Right cardiac atrium (tissue), 5 donors: ENCODE measurements around the gene MYRF. TPM values are rescaled to one million over a fixed set of nuclear protein-coding genes. Genes with fewer than 3 reads are reported as not detected.

Experiments
- ATAC-seq, 2 donors: fragments of 200-7000 bp; cut with Tn5 transposase; one replicate each; pipeline versions ENCODE4 v1.8.0 to v1.9.1; 2020; ENCODE audit warnings: moderate library complexity in 2 of 2, mild to moderate bottlenecking in 1 of 2
- DNase-seq, 3 donors: peaks; one replicate each; pipeline ENCODE4 v3.0.0-alpha.2; 2020
- H3K27ac ChIP-seq: one replicate; pipeline ENCODE4 v1.5.1; 2013; ENCODE audit warnings: mild to moderate bottlenecking, low read length, control low read depth, moderate library complexity
- H3K27me3 ChIP-seq: one replicate; pipeline ENCODE4 v1.6.1; 2013; ENCODE audit not compliant: control insufficient read depth, insufficient read depth
- H3K4me1 ChIP-seq: one replicate; pipeline ENCODE4 v1.6.1; 2013; ENCODE audit warnings: low read length; ENCODE audit not compliant: control insufficient read depth, insufficient read depth
- H3K4me3 ChIP-seq: one replicate; pipeline ENCODE4 v1.5.1; 2013; ENCODE audit warnings: low read length, control low read depth
- H3K9me3 ChIP-seq: one replicate; pipeline ENCODE4 v1.6.1; 2013; ENCODE audit warnings: low read length; ENCODE audit not compliant: control insufficient read depth
- WGBS: extraction: QIAGEN DNeasy Blood & Tissue Kit; methylation state at CpG from one replicate; pipeline ENCODE4 v1.1.7; 2013; 5-methylcytosine and 5-hydroxymethylcytosine counted together
- intact Hi-C, 4 donors: fragments of 100-400 bp; cut with DNase I; formaldehyde crosslinking; loops; one replicate each; pipeline versions ENCODE4 v1.11.0 to v1.14.0; 2022 to 2023
- polyA plus RNA-seq: library from polyadenylated mRNA; stranded (reverse); fragments of 200-250 nt; gene quantifications from one replicate; pipeline ENCODE4 v1.2.3, GENCODE V29; 2013
- total RNA-seq, 4 donors: library from RNA; stranded (reverse); fragmentation: NEBNext Ultra II Directional; extraction: Animal tissue kit (Norgen Biotek cat#: 25700); gene quantifications; one replicate each; pipeline ENCODE4 v1.2.1, GENCODE V29; 2021
- donor health status: healthy with polysubstance abuse.
- donor health status: DM: no; HTN: yes; CAD: no.
- donor health status: DM: no; HTN: no; CAD: no.
- donor health status: DM: no; HTN: yes; CAD: no; lungs with severe emphysema.
- donor health status: DM: yes; HTN: yes; CAD: no.

Gene MYRF
- total and polyA plus RNA-seq, 5 donors: 0.62 to 1.9 (median 1.3) TPM

GRCh38 chr11:61769946-61770683 is 17.7 kb downstream of the MYRF start:
- DNase-seq: no peak
- Histone ChIP-seq H3K9me3 (no peaks in the 10 kb centered on the region), H3K27ac (no peak overlapping the region), H3K27me3 (no peaks in the 10 kb centered on the region), H3K4me3 (no peak overlapping the region), H3K4me1 (no peaks in the 10 kb centered on the region)
- WGBS: 85% methylated on average over 20 of the region's 20 CpGs
- intact Hi-C loops: no loop called here
- no peak for ATAC-seq

- ATAC-seq (no peak), DNase-seq (no peak)
- intact Hi-C loops: no loop called here
- no peak overlapping the region for H3K4me3 ChIP-seq
- H3K9me3 ChIP-seq: no peaks in the 10 kb centered on the region
- H3K4me1 ChIP-seq: no peaks in the 10 kb centered on the region
- H3K27me3 ChIP-seq: no peaks in the 10 kb centered on the region
- H3K27ac ChIP-seq: no peak overlapping the region
- WGBS: 87% methylated on average over 15 of the region's 15 CpGs
These were observed 18.9 kb downstream of the MYRF start for GRCh38 chr11:61771195-61771894.

- DNase-seq (no peak), ATAC-seq (no peak)
- no peak overlapping the region for H3K27ac ChIP-seq
These were observed 19.6 kb downstream of the MYRF start for GRCh38 chr11:61771985-61772455.

GRCh38 chr11:61773356-61773755 is 20.9 kb downstream of the MYRF start:
- no peaks in the 10 kb centered on the region for H3K27me3 ChIP-seq
- intact Hi-C loops: no loop called here
- H3K4me1 ChIP-seq: no peaks in the 10 kb centered on the region
- H3K9me3 ChIP-seq: no peaks in the 10 kb centered on the region
- no peak overlapping the region for H3K27ac ChIP-seq
- no peak overlapping the region for H3K4me3 ChIP-seq
- DNase-seq: no peak
- WGBS: 75% methylated on average over 10 of the region's 10 CpGs
- ATAC-seq: no peak

More at GRCh38 chr11:61771985-61772455, 19.6 kb downstream of the MYRF start:
- H3K9me3 ChIP-seq: no peaks in the 10 kb centered on the region
- 45% methylated on average over 7 of the region's 7 CpGs for WGBS
- H3K4me1 ChIP-seq: no peaks in the 10 kb centered on the region
- no peaks in the 10 kb centered on the region for H3K27me3 ChIP-seq
- no peak overlapping the region for H3K4me3 ChIP-seq
- intact Hi-C loops: no loop called here

GRCh38 chr11:61773809-61774208 is 21.4 kb downstream of the MYRF start:
- 85% methylated on average over 18 of the region's 18 CpGs for WGBS
- H3K4me1 ChIP-seq: no peaks in the 10 kb centered on the region
- ATAC-seq (no peak), DNase-seq (peak in 2 of 3 donors; percentile 31 to 55)
- H3K9me3 ChIP-seq: no peaks in the 10 kb centered on the region
- H3K27ac ChIP-seq: no peak overlapping the region
- intact Hi-C loops: no loop called here
- no peak overlapping the region for H3K4me3 ChIP-seq
- H3K27me3 ChIP-seq: no peaks in the 10 kb centered on the region

- intact Hi-C loops: no loop called here
- H3K4me1 ChIP-seq: no peaks in the 10 kb centered on the region
- no peak overlapping the region for H3K27ac ChIP-seq
- H3K27me3 ChIP-seq: no peaks in the 10 kb centered on the region
- peak in 2 of 3 donors; percentile 29 to 32 for DNase-seq
- H3K9me3 ChIP-seq: no peaks in the 10 kb centered on the region
- H3K4me3 ChIP-seq: no peak overlapping the region
- 85% methylated on average over 12 of the region's 12 CpGs for WGBS
- no peak for ATAC-seq
These were observed 22.0 kb downstream of the MYRF start for GRCh38 chr11:61774411-61774810.

GRCh38 chr11:61775106-61775505 is 22.7 kb downstream of the MYRF start:
- intact Hi-C loops: no loop called here
- Histone ChIP-seq H3K9me3 (no peaks in the 10 kb centered on the region), H3K27ac (no peak overlapping the region), H3K4me1 (no peaks in the 10 kb centered on the region), H3K4me3 (no peak overlapping the region), H3K27me3 (no peaks in the 10 kb centered on the region)
- ATAC-seq: no peak
- DNase-seq: peak in 2 of 3 donors; percentile 21 to 30
- WGBS: 96% methylated on average over 6 of the region's 6 CpGs

- intact Hi-C loops: no loop called here
- peak in 2 of 3 donors; percentile 18 to 28 for DNase-seq
- no peaks in the 10 kb centered on the region for H3K27me3 ChIP-seq
- H3K4me1 ChIP-seq: no peaks in the 10 kb centered on the region
- ATAC-seq: no peak
- no peak overlapping the region for H3K4me3 ChIP-seq
- H3K9me3 ChIP-seq: no peaks in the 10 kb centered on the region
- H3K27ac ChIP-seq: no peak overlapping the region
- 81% methylated on average over 20 of the region's 20 CpGs for WGBS
These were observed 23.4 kb downstream of the MYRF start for GRCh38 chr11:61775606-61776554.

GRCh38 chr11:61776561-61777075 is 24.2 kb downstream of the MYRF start:
- ATAC-seq (peak in 1 of 2 donors; percentile 14), DNase-seq (peak; percentile 46 to 80 (median 76))
- WGBS: 70% methylated on average over 9 of the region's 9 CpGs
- H3K27me3 ChIP-seq: no peaks in the 10 kb centered on the region
- no peaks in the 10 kb centered on the region for H3K9me3 ChIP-seq
- H3K4me3 ChIP-seq: no peak overlapping the region
- no peaks in the 10 kb centered on the region for H3K4me1 ChIP-seq
- intact Hi-C loops: no loop called here
- H3K27ac ChIP-seq: no peak overlapping the region

- DNase-seq: peak; percentile 53 to 85 (median 82)
- no peak overlapping the region for H3K27ac ChIP-seq
These were observed 25.0 kb downstream of the MYRF start for GRCh38 chr11:61777234-61778090.

More at GRCh38 chr11:61777234-61778090, 25.0 kb downstream of the MYRF start:
- WGBS: 45% methylated on average over 67 of the region's 67 CpGs
- H3K9me3 ChIP-seq: no peaks in the 10 kb centered on the region
- peak; percentile 49 to 71 for ATAC-seq
- H3K4me3 ChIP-seq: no peak overlapping the region
- no peaks in the 10 kb centered on the region for H3K4me1 ChIP-seq
- H3K27me3 ChIP-seq: no peaks in the 10 kb centered on the region
- intact Hi-C loops: no loop called here
